GM06990 (cell line): ENCODE measurements around the gene INPP5A.

Source experiments
- DNase-seq: peaks from one replicate; pipeline ENCODE4 v3.0.0-alpha.2; 2011; ENCODE audit not compliant: insufficient read length; ENCODE audit errors: extremely low read depth
- H3K27me3 ChIP-seq: replicated peaks from 2 replicates; pipeline ENCODE4 v1.6.0; 2011; ENCODE audit warnings: low read length; ENCODE audit not compliant: control insufficient read depth, insufficient read depth
- H3K36me3 ChIP-seq: 2 replicates; pipeline ENCODE4 v1.5.1; 2011; ENCODE audit warnings: low read length; ENCODE audit not compliant: control insufficient read depth, insufficient read depth
- H3K4me3 ChIP-seq: replicated peaks from 2 replicates; pipeline ENCODE4 v1.5.1; 2011; ENCODE audit warnings: low read depth, mild to moderate bottlenecking, control low read depth, low read length
- TF ChIP-seq, protein P1 (sequence below): IDR thresholded peaks from 2 replicates; pipeline ENCODE4 v1.5.1; 2011; ENCODE audit warnings: low read length, control low read depth, mild to moderate bottlenecking, inconsistent platforms; ENCODE audit not compliant: insufficient read depth, poor library complexity, severe bottlenecking

The INPP5A gene

DNA sequence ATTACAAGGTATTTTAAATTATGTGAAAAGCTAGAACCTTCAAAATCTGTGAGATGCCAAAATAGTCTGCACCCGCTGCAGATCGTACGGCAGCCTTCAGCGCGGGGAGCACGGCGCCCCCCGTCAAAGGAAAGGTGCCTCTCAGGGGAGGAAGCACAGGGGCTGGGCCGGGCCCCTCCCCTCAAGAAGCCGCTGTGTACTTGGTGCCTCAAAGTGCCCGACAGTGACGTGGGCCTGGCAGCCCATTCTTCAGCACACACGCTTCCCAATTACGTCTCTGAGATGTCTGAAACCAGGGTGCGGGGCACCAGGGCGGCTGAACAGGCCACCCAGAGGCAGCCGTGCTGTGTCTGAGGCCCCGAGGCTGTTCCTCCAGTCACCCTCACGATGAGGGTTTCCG, 116.1 kb downstream of the INPP5A start:
- peaks cover under 1% of the 10 kb centered on the region for H3K36me3 ChIP-seq
- no peaks in the 10 kb centered on the region for H3K27me3 ChIP-seq
- no peak for DNase-seq
- H3K4me3 ChIP-seq, result no peak overlapping the region
- TF ChIP-seq, protein P1, sequence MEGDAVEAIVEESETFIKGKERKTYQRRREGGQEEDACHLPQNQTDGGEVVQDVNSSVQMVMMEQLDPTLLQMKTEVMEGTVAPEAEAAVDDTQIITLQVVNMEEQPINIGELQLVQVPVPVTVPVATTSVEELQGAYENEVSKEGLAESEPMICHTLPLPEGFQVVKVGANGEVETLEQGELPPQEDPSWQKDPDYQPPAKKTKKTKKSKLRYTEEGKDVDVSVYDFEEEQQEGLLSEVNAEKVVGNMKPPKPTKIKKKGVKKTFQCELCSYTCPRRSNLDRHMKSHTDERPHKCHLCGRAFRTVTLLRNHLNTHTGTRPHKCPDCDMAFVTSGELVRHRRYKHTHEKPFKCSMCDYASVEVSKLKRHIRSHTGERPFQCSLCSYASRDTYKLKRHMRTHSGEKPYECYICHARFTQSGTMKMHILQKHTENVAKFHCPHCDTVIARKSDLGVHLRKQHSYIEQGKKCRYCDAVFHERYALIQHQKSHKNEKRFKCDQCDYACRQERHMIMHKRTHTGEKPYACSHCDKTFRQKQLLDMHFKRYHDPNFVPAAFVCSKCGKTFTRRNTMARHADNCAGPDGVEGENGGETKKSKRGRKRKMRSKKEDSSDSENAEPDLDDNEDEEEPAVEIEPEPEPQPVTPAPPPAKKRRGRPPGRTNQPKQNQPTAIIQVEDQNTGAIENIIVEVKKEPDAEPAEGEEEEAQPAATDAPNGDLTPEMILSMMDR, result no peak

DNA sequence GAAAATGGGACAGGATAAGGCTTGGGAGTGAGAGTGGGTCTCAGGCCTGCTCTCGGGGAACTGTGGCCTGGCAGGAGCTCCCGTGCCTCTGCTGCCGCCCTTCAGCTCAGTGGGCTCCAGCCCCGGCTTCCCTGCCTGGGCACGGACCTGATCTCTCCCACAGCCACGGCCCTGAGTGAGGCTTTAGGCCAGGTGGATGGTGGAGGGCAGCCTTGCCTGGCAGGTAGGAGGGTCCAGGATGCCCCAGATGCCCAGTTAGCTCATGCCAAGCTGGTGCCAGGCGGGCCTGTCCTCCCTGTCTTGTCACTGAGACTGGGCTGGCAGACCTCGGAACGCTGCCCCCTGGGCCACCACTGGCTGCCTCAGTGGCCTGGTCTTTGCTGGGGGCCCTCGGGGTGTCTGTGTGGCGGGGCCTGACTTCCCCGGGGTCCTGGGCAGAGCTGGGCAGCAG, 116.6 kb downstream of the INPP5A start:
- TF ChIP-seq, protein P1, result no peak
- Histone ChIP-seq H3K27me3 (no peaks in the 10 kb centered on the region), H3K36me3 (peaks cover 1% of the 10 kb centered on the region), H3K4me3 (no peak overlapping the region)
- DNase-seq, result no peak

DNA sequence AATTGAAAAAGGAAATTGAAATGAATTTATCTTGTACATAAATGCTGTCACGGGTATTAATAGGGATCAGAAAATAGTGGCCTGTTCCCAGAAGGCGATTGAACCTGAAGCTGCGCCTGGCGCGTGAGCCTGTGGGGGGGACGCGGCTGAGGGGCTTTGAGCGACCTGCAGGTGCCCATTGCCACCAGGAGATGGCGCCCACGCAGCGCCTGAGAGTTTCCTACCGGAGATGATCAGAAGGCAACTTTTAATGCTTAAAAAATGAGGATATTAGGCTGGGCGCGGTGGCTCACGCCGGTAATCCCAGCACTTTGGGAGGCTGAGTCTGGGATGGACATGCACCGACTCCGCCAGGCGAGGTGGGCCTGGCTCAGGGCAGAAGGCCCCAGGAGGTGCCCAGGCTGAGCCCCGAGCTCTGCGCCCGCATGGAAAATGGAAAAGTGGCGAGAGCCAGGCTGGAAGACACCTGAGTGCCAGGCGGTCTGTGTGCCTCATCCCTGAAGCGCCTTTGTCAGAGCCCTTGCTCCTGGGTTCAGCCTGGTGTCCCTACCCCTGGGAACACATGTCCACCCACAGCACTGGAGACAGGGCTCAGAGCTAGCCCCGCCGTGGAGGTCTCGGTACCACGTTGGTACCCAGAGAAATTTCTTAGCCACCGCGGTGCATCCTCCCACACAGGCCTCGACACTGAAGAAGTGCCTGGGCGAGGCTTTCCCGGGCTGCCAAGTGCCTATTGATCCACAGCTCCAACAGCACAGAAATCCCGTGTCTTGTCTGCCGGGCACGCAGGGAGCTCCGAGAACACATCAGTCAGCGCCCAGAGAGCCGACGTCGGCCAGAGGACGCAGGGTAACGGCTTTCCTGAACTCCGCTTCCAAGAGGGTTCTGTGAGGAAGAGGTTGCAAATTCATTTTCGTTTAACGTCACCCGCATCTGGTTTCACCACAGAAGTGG, 117.4 kb downstream of the INPP5A start:
- no peaks in the 10 kb centered on the region for H3K27me3 ChIP-seq
- TF ChIP-seq, protein P1, result peak; percentile 92
- peaks cover 1% of the 10 kb centered on the region for H3K36me3 ChIP-seq
- DNase-seq, result peak; percentile 44
- no peak overlapping the region for H3K4me3 ChIP-seq

DNA sequence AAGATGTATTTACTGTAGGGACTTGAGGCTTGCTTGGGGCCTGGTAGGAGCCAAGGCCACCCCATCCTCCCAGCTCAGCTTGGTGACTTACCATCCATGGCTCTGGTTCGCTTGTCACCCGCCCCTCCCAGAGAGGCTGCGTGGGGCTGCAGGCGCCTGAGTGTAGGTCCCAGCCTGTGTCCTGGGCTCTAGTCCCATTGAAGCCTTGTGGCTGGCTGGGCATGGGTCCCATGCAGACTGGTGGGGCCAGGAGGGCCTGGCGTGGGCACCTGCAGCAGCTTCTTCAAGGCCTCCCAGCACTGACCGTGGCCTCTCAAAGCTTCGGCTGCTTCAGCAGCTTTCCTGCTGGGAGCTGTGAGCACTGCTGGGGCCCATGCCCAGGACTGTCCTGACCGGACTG, 118.1 kb downstream of the INPP5A start:
- Histone ChIP-seq H3K4me3 (no peak overlapping the region), H3K36me3 (peaks cover 1% of the 10 kb centered on the region), H3K27me3 (no peaks in the 10 kb centered on the region)
- no peak for DNase-seq
- TF ChIP-seq, protein P1, result no peak

DNA sequence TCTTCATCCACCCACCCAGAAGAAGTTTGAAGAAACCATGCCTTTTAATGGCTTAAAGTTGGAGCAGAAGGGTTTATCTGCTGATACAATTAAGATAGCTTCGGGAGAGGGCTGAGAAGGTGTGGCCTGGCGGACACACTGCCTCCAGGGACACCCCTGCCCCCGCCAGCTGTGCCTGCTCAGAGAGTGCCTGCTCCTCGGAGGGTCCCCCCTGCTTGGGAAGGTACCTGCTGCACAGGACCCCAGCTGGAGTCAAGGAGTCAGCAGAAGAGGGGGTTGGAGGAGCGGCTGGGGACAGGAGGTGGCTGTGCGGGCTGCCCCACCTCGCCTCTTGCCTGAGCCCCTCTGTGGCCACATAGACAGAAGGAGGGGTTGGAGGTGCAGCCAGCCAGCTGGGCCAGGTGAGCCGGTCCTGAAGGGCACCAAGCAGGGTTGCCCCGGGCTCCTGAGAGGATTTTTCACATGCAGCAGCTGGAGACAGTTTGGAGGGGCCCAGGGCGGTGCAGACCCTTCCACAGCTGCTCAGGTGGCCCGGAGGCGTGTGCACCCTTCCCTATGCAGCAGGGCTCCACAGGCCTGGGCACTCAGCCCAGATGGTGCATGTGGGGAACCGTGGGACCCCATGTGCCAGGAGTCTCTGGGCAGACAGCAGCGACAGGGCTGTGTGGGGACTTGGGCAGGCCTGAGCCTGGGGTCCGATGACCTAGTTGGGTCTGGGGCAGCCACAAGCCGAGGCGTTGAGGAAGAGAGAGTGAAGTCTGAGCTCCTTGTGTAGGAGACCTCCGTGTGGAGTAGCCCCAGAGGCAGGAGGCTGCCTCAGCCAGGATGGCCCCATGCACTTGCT, 118.9 kb downstream of the INPP5A start:
- DNase-seq, result no peak

More for the DNA sequence above, 118.9 kb downstream of the INPP5A start:
- TF ChIP-seq, protein P1, result no peak
- no peaks in the 10 kb centered on the region for H3K27me3 ChIP-seq
- no peak overlapping the region for H3K4me3 ChIP-seq
- peaks cover 1% of the 10 kb centered on the region for H3K36me3 ChIP-seq
